IPS DF 6.9 (cell line): Measurements from ENCODE around the gene C14orf180.

Source experiments
- DNase-seq: peaks from one replicate; pipeline ENCODE4 v3.0.0-alpha.2; 2013; ENCODE audit warnings: low read depth, low spot score
- H3K27ac ChIP-seq: one replicate; pipeline ENCODE4 v1.5.1; 2013; ENCODE audit warnings: low read length, control low read depth
- H3K27me3 ChIP-seq: 2 replicates; pipeline ENCODE4 v1.6.1; 2013; ENCODE audit warnings: mild to moderate bottlenecking, low read length; ENCODE audit not compliant: control insufficient read depth, insufficient read depth
- H3K36me3 ChIP-seq: 2 replicates; pipeline ENCODE4 v1.6.1; 2013; ENCODE audit warnings: low read length; ENCODE audit not compliant: control insufficient read depth, insufficient read depth
- H3K4me1 ChIP-seq: 2 replicates; pipeline ENCODE4 v1.6.1; 2013; ENCODE audit warnings: low read length; ENCODE audit not compliant: control insufficient read depth, insufficient read depth
- H3K4me3 ChIP-seq: 2 replicates; pipeline ENCODE4 v1.5.1; 2013; ENCODE audit warnings: mild to moderate bottlenecking, low read length
- H3K9me3 ChIP-seq: 2 replicates; pipeline ENCODE4 v1.6.1; 2013; ENCODE audit warnings: low read length, inconsistent platforms; ENCODE audit not compliant: control insufficient read depth, insufficient read depth
- WGBS: extraction: QIAGEN DNeasy Blood & Tissue Kit; methylation state at CpG from one replicate; pipeline ENCODE4 v1.1.7; 2013; ENCODE audit warnings: mixed read lengths, missing lambda C conversion rate; ENCODE audit not compliant: insufficient read length, insufficient coverage; 5-methylcytosine and 5-hydroxymethylcytosine counted together

Gene C14orf180

GRCh38 chr14:104600805-104601204 lies 21.2 kb downstream of the C14orf180 start:
- no peaks in the 10 kb centered on the region for H3K9me3 ChIP-seq
- no CpG with 5 or more reads among the region's 8 CpGs for WGBS
- H3K27ac ChIP-seq, result no peak overlapping the region
- H3K36me3 ChIP-seq, result no peaks in the 10 kb centered on the region
- H3K4me3 ChIP-seq, result no peak overlapping the region
- H3K4me1 ChIP-seq, result no peaks in the 10 kb centered on the region
- no peak for DNase-seq
- H3K27me3 ChIP-seq, result no peaks in the 10 kb centered on the region; the same call in 1 of the 2 replicates

- WGBS, result no CpG with 5 or more reads among the region's 9 CpGs
- Histone ChIP-seq H3K27ac (no peak overlapping the region), H3K27me3 (no peaks in the 10 kb centered on the region; the same call in 1 of the 2 replicates), H3K4me3 (no peak overlapping the region), H3K9me3 (no peaks in the 10 kb centered on the region), H3K36me3 (no peaks in the 10 kb centered on the region), H3K4me1 (no peaks in the 10 kb centered on the region)
- no peak for DNase-seq
Measured at GRCh38 chr14:104601786-104602185, 22.2 kb downstream of the C14orf180 start.

GRCh38 chr14:104602315-104602932 lies 22.9 kb downstream of the C14orf180 start:
- Histone ChIP-seq H3K4me3 (no peak overlapping the region), H3K36me3 (no peaks in the 10 kb centered on the region), H3K4me1 (no peaks in the 10 kb centered on the region), H3K9me3 (no peaks in the 10 kb centered on the region), H3K27ac (no peak overlapping the region), H3K27me3 (no peaks in the 10 kb centered on the region; the same call in 1 of the 2 replicates)
- DNase-seq, result no peak
- no CpG with 5 or more reads among the region's 11 CpGs for WGBS

GRCh38 chr14:104602933-104603325 lies 23.4 kb downstream of the C14orf180 start:
- no peaks in the 10 kb centered on the region for H3K36me3 ChIP-seq
- H3K4me3 ChIP-seq, result no peak overlapping the region
- H3K27ac ChIP-seq, result no peak overlapping the region
- no peak for DNase-seq
- no peaks in the 10 kb centered on the region for H3K9me3 ChIP-seq
- H3K4me1 ChIP-seq, result no peaks in the 10 kb centered on the region
- no CpG with 5 or more reads among the region's 7 CpGs for WGBS
- H3K27me3 ChIP-seq, result no peaks in the 10 kb centered on the region; the same call in 1 of the 2 replicates

- no peak for DNase-seq
- H3K4me3 ChIP-seq, result no peak overlapping the region
- H3K36me3 ChIP-seq, result no peaks in the 10 kb centered on the region
- H3K27me3 ChIP-seq, result no peaks in the 10 kb centered on the region; the same call in 1 of the 2 replicates
- no peak overlapping the region for H3K27ac ChIP-seq
- no CpG with 5 or more reads among the region's 32 CpGs for WGBS
- no peaks in the 10 kb centered on the region for H3K4me1 ChIP-seq
- H3K9me3 ChIP-seq, result no peaks in the 10 kb centered on the region
Measured at GRCh38 chr14:104603711-104604401, 24.3 kb downstream of the C14orf180 start.

GRCh38 chr14:104604458-104605449 lies 25.2 kb downstream of the C14orf180 start, which contains the start of gene TMEM179:
TMEM179 (minus strand) TSS chr14:104604772; CDS start chr14:104604741, 31 bp downstream.
- H3K36me3 ChIP-seq, result no peaks in the 10 kb centered on the region
- H3K27ac ChIP-seq, result no peak within 1 kb of the TSS
- H3K4me3 ChIP-seq, result peak within 1 kb of the TSS; percentile 12; the same call in 1 of the 2 replicates
- H3K27me3 ChIP-seq, result peaks cover 2% of the 10 kb centered on the region; the same call in 1 of the 2 replicates
- no peaks in the 10 kb centered on the region for H3K4me1 ChIP-seq
- no peaks in the 10 kb centered on the region for H3K9me3 ChIP-seq
- DNase-seq, result peak; percentile 18
- no CpG with 5 or more reads among the region's 91 CpGs for WGBS

GRCh38 chr14:104609666-104610065 lies 30.1 kb downstream of the C14orf180 start:
- WGBS, result no CpG with 5 or more reads among the region's 7 CpGs
- DNase-seq, result no peak
- H3K27me3 ChIP-seq, result peaks cover 2% of the 10 kb centered on the region; the same call in 1 of the 2 replicates

GRCh38 chr14:104610749-104611310 lies 31.3 kb downstream of the C14orf180 start:
- WGBS, result no CpG with 5 or more reads among the region's 4 CpGs
- Histone ChIP-seq H3K4me3 (no peak overlapping the region), H3K4me1 (no peaks in the 10 kb centered on the region), H3K27me3 (peaks cover 2% of the 10 kb centered on the region; the same call in 1 of the 2 replicates), H3K36me3 (no peaks in the 10 kb centered on the region), H3K9me3 (no peaks in the 10 kb centered on the region), H3K27ac (no peak overlapping the region)
- DNase-seq, result no peak

More at GRCh38 chr14:104609666-104610065, 30.1 kb downstream of the C14orf180 start:
- H3K36me3 ChIP-seq, result no peaks in the 10 kb centered on the region
- no peak overlapping the region for H3K4me3 ChIP-seq
- no peaks in the 10 kb centered on the region for H3K9me3 ChIP-seq
- H3K27ac ChIP-seq, result no peak overlapping the region
- H3K4me1 ChIP-seq, result no peaks in the 10 kb centered on the region

GRCh38 chr14:104611881-104612280 lies 32.3 kb downstream of the C14orf180 start:
- no peaks in the 10 kb centered on the region for H3K4me1 ChIP-seq
- H3K4me3 ChIP-seq, result no peak overlapping the region
- H3K27me3 ChIP-seq, result peaks cover 2% of the 10 kb centered on the region; the same call in 1 of the 2 replicates
- no peak for DNase-seq
- no peaks in the 10 kb centered on the region for H3K36me3 ChIP-seq
- no peak overlapping the region for H3K27ac ChIP-seq
- WGBS, result no CpG with 5 or more reads among the region's 8 CpGs
- H3K9me3 ChIP-seq, result no peaks in the 10 kb centered on the region
